GM12874 (cell line): ENCODE data around the gene WNK1.

Experiments
- CTCF ChIP-seq: IDR thresholded peaks from 2 replicates; pipeline ENCODE4 v1.5.1; 2011; ENCODE audit warnings: low read depth, mild to moderate bottlenecking, control low read depth, low read length, moderate library complexity; ENCODE audit not compliant: insufficient read depth

Gene WNK1

GRCh38 chr12:751999-752694, at the start of gene WNK1:
WNK1 (plus strand) TSS chr12:752579; CDS start chr12:753566, 987 bp downstream.
- TF ChIP-seq CTCF = no peak

GRCh38 chr12:704516-705242, 47.7 kb upstream of the WNK1 start:
- TF ChIP-seq CTCF = no peak

- TF ChIP-seq CTCF = no peak
Measured at GRCh38 chr12:709455-710020, 42.8 kb upstream of the WNK1 start.

GRCh38 chr12:712172-712863, 40.1 kb upstream of the WNK1 start:
- TF ChIP-seq CTCF = no peak

GRCh38 chr12:713281-713875, 39.0 kb upstream of the WNK1 start:
- no peak for TF ChIP-seq CTCF

GRCh38 chr12:716506-716905, 35.9 kb upstream of the WNK1 start:
- no peak for TF ChIP-seq CTCF

- TF ChIP-seq CTCF = no peak
Measured at GRCh38 chr12:718756-719102, 33.6 kb upstream of the WNK1 start.
